C4-2B (cell line): Measurements from ENCODE around the gene AQP12A.

Experiments used
- ZFX ChIP-seq: fragments of 450-650 bp; IDR thresholded peaks from 2 replicates; pipeline ENCODE4 v1.6.1; 2017
- TF ChIP-seq, protein P1 (sequence below): fragments of 450-650 bp; conservative IDR thresholded peaks from 2 replicates; pipeline ENCODE4 v1.5.1; 2017; ENCODE audit warnings: mild to moderate bottlenecking

- TF ChIP-seq, protein P1, sequence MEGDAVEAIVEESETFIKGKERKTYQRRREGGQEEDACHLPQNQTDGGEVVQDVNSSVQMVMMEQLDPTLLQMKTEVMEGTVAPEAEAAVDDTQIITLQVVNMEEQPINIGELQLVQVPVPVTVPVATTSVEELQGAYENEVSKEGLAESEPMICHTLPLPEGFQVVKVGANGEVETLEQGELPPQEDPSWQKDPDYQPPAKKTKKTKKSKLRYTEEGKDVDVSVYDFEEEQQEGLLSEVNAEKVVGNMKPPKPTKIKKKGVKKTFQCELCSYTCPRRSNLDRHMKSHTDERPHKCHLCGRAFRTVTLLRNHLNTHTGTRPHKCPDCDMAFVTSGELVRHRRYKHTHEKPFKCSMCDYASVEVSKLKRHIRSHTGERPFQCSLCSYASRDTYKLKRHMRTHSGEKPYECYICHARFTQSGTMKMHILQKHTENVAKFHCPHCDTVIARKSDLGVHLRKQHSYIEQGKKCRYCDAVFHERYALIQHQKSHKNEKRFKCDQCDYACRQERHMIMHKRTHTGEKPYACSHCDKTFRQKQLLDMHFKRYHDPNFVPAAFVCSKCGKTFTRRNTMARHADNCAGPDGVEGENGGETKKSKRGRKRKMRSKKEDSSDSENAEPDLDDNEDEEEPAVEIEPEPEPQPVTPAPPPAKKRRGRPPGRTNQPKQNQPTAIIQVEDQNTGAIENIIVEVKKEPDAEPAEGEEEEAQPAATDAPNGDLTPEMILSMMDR, result no peak
- no peak for TF ChIP-seq ZFX
Measured at GRCh38 chr2:240747256-240747655, 55.6 kb downstream of the AQP12A start.
